Body of pancreas (tissue), 4 donors: ENCODE data around the gene MBP. TPM values are rescaled to one million over a fixed set of nuclear protein-coding genes. Genes with fewer than 3 reads are reported as not detected.
A peak's percentile ranks its signal among the peaks of the same experiment; 100 is the strongest.

Experiments used
- ATAC-seq: fragments of 150-250 bp; one replicate; pipeline ENCODE4 v1.9.1; 2016
- DNase-seq, 4 donors: peaks; one replicate each; pipeline ENCODE4 v3.0.0-alpha.2; 2019
- H3K27ac ChIP-seq, 4 donors: fragments of 200-600 bp; sonication (generic); 1 replicate in 3 of 4; 2 replicates in 1 of 4; pipeline versions ENCODE4 v1.5.1 to v1.6.1; 2016 to 2019; ENCODE audit warnings: mild to moderate bottlenecking in 1 of 4, mixed read lengths in 1 of 4, moderate library complexity in 1 of 4
- H3K27me3 ChIP-seq, 2 donors: fragments of 200-600 bp; sonication (generic); one replicate each; pipeline ENCODE4 v1.6.0; 2016; ENCODE audit warnings: mild to moderate bottlenecking in 1 of 2
- H3K36me3 ChIP-seq, 2 donors: fragments of 200-600 bp; sonication (generic); replicated peaks in 1 of 2; 2 replicates each; pipeline ENCODE4 v1.5.1; 2016; ENCODE audit warnings: low read depth in 2 of 2; ENCODE audit not compliant: insufficient read depth in 1 of 2
- H3K4me1 ChIP-seq: fragments of 200-600 bp; sonication (generic); one replicate; pipeline ENCODE4 v1.6.0; 2016
- H3K4me3 ChIP-seq, 2 donors: fragments of 200-600 bp; sonication (generic); 1 replicate in 1 of 2; 2 replicates in 1 of 2; pipeline ENCODE4 v1.5.1; 2016 to 2019
- H3K9me3 ChIP-seq, 3 donors: fragments of 200-600 bp; sonication (generic); 1 replicate in 2 of 3; 2 replicates in 1 of 3; pipeline ENCODE4 v1.5.1; 2016
- CTCF ChIP-seq, 7 experiments: fragments of 450-650 bp in 4 of 7; fragments of 200-600 bp in 3 of 7; sonication (generic) in 3 of 7; IDR thresholded peaks; one replicate each; pipeline ENCODE4 v1.5.1; 2016 to 2019; ENCODE audit warnings: antibody characterized with exemption in 7 of 7
- POLR2A ChIP-seq, 3 donors: fragments of 450-650 bp; IDR thresholded peaks; one replicate each; pipeline ENCODE4 v1.6.1; 2016; ENCODE audit warnings: antibody characterized with exemption in 3 of 3, mild to moderate bottlenecking in 2 of 3
- WGBS, 2 donors: methylation state at CpG; one replicate each; pipeline ENCODE4 v1.1.5; 2017; 5-methylcytosine and 5-hydroxymethylcytosine counted together
- intact Hi-C: fragments of 100-400 bp; cut with DNase I; formaldehyde crosslinking; loops from one replicate; pipeline ENCODE4 v1.15.1; 2023
- total RNA-seq, 2 donors: library from RNA; depleted of rRNA; stranded (reverse); fragments of >200 nt; gene quantifications; one replicate each; pipeline ENCODE4 v1.1.0, GENCODE V29; 2016

The MBP gene
- total RNA-seq, 2 donors from 2014 or later, result 17.4 to 24.4 TPM

- intact Hi-C loops, result no loop called here
- Histone ChIP-seq H3K4me1 (no peaks in the 10 kb centered on the region), H3K9me3 (no peaks in the 10 kb centered on the region), H3K27me3 (no peaks in the 10 kb centered on the region), H3K27ac (no peak overlapping the region), H3K4me3 (no peak overlapping the region), H3K36me3 (no peaks in the 10 kb centered on the region)
- no peak for DNase-seq
- ATAC-seq, result no peak
- no peak for TF ChIP-seq POLR2A (IDR thresholded peaks at IDR 0.05)
- TF ChIP-seq CTCF (IDR thresholded peaks at IDR 0.05), result no peak
- WGBS, 2 donors, result 78 to 80% methylated on average over 6 of the region's 6 CpGs
These were observed 20.8 kb upstream of the MBP start for GRCh38 chr18:77153404-77153803.

- Histone ChIP-seq H3K27ac (no peak overlapping the region), H3K4me1 (no peaks in the 10 kb centered on the region), H3K4me3 (no peak overlapping the region), H3K36me3 (no peaks in the 10 kb centered on the region), H3K9me3 (no peaks in the 10 kb centered on the region), H3K27me3 (no peaks in the 10 kb centered on the region)
- WGBS, 2 donors, result 85 to 88% methylated on average over 22 of the region's 22 CpGs
- no peak for DNase-seq
- intact Hi-C loops, result no loop called here
- no peak for ATAC-seq
- TF ChIP-seq POLR2A (IDR thresholded peaks at IDR 0.05), result no peak
- no peak for TF ChIP-seq CTCF (IDR thresholded peaks at IDR 0.05)
These were observed 19.4 kb upstream of the MBP start for GRCh38 chr18:77151772-77152520.

- Histone ChIP-seq H3K4me1 (no peaks in the 10 kb centered on the region), H3K9me3 (no peaks in the 10 kb centered on the region), H3K27me3 (no peaks in the 10 kb centered on the region), H3K4me3 (no peak overlapping the region), H3K27ac (no peak overlapping the region), H3K36me3 (no peaks in the 10 kb centered on the region)
- no peak for TF ChIP-seq POLR2A (IDR thresholded peaks at IDR 0.05)
- TF ChIP-seq CTCF (IDR thresholded peaks at IDR 0.05), result peak in 1 of 7 experiments; percentile 8
- intact Hi-C loops, result no loop called here
- WGBS, 2 donors, result 84 to 87% methylated on average over 8 of the region's 8 CpGs
- DNase-seq (no peak), ATAC-seq (no peak)
These were observed 18.6 kb upstream of the MBP start for GRCh38 chr18:77151033-77151771.

GRCh38 chr18:77150588-77150987 lies 18.0 kb upstream of the MBP start:
- no peaks in the 10 kb centered on the region for H3K27me3 ChIP-seq
- H3K9me3 ChIP-seq, result no peaks in the 10 kb centered on the region
- no peaks in the 10 kb centered on the region for H3K36me3 ChIP-seq
- H3K4me3 ChIP-seq, result no peak overlapping the region
- TF ChIP-seq POLR2A (IDR thresholded peaks at IDR 0.05), result no peak
- no peak for TF ChIP-seq CTCF (IDR thresholded peaks at IDR 0.05)
- intact Hi-C loops, result no loop called here
- no peak overlapping the region for H3K27ac ChIP-seq
- ATAC-seq, result no peak
- no peaks in the 10 kb centered on the region for H3K4me1 ChIP-seq
- 86 to 87% methylated on average over 4 of the region's 4 CpGs for WGBS, 2 donors
- no peak for DNase-seq
